ENCODE data around the gene SUMO2.

GRCh38 chr17:75209061-75209460, 26.3 kb upstream of the SUMO2 start:
- TF ChIP-seq CTCF (IDR thresholded peaks at IDR 0.05) (no peak), POLR2A (IDR thresholded peaks at IDR 0.05) (no peak)
